ENCODE measurements around the gene PCBP3.

- no peak for TF ChIP-seq GATA2 (IDR thresholded peaks at IDR 0.05; ENCODE audit: low read depth, low read length)
- no peak for TF ChIP-seq GATA3 (IDR thresholded peaks at IDR 0.05; ENCODE audit: low read depth, low read length)
Measured at GRCh38 chr21:45979141-45979631, 335.7 kb downstream of the PCBP3 start.
